Ishikawa (cell line): Measurements from ENCODE around the gene QSOX2.
A peak's percentile ranks its signal among the peaks of the same experiment; 100 is the strongest.

Experiments used
- CEBPB ChIP-seq: IDR thresholded peaks from 2 replicates; pipeline ENCODE4 v1.6.1; 2012
- CREB1 ChIP-seq: IDR thresholded peaks from 2 replicates; pipeline ENCODE4 v1.6.1; 2012; ENCODE audit warnings: low read depth
- EGR1 ChIP-seq: IDR thresholded peaks from 2 replicates; pipeline ENCODE4 v1.6.1; 2012
- EP300 ChIP-seq: IDR thresholded peaks from 2 replicates; pipeline ENCODE4 v1.6.1; 2012; ENCODE audit warnings: borderline replicate concordance
- FOXM1 ChIP-seq: IDR thresholded peaks from 2 replicates; pipeline ENCODE4 v1.6.1; 2012; ENCODE audit warnings: low read depth, borderline replicate concordance
- MAX ChIP-seq: IDR thresholded peaks from 2 replicates; pipeline ENCODE4 v1.6.1; 2012
- NFIC ChIP-seq: IDR thresholded peaks from 2 replicates; pipeline ENCODE4 v1.6.1; 2012
- RAD21 ChIP-seq: IDR thresholded peaks from 2 replicates; pipeline ENCODE4 v1.6.1; 2012; ENCODE audit warnings: low read depth
- TAF1 ChIP-seq: IDR thresholded peaks from 2 replicates; pipeline ENCODE4 v1.6.1; 2012; ENCODE audit warnings: low read depth, mild to moderate bottlenecking
- TCF12 ChIP-seq: IDR thresholded peaks from 2 replicates; pipeline ENCODE4 v1.6.1; 2012; ENCODE audit warnings: low read depth
- TEAD4 ChIP-seq: IDR thresholded peaks from 2 replicates; pipeline ENCODE4 v1.6.1; 2012
- USF1 ChIP-seq: IDR thresholded peaks from 2 replicates; pipeline ENCODE4 v1.6.1; 2012
- YY1 ChIP-seq: IDR thresholded peaks from 2 replicates; pipeline ENCODE4 v1.6.1; 2012; ENCODE audit warnings: low read depth
- ZBTB7A ChIP-seq: IDR thresholded peaks from 2 replicates; pipeline ENCODE4 v1.6.1; 2012; ENCODE audit warnings: low read depth
- TF ChIP-seq, protein P1 (sequence below): IDR thresholded peaks from 2 replicates; pipeline ENCODE4 v1.6.1; 2012; ENCODE audit warnings: low read depth, mild to moderate bottlenecking

QSOX2 gene

GRCh38 chr9:136282272-136282861 is 36.8 kb upstream of the QSOX2 start:
- TF ChIP-seq MAX (peak; percentile 67), FOXM1 (peak; percentile 95), ZBTB7A (peak; percentile 83), EGR1 (peak; percentile 64; the same call in 1 of the 2 replicates), TEAD4 (peak; percentile 98), YY1 (peak; percentile 59; the same call in 1 of the 2 replicates), TAF1 (no peak), CREB1 (no peak), EP300 (peak; percentile 98), NFIC (peak; percentile 96), RAD21 (0 out of 2 replicates have a peak, but pooled peaks have one; percentile 1), TCF12 (peak; percentile 100), CEBPB (0 out of 2 replicates have a peak, but pooled peaks have one; percentile 29), USF1 (no peak)

DNA sequence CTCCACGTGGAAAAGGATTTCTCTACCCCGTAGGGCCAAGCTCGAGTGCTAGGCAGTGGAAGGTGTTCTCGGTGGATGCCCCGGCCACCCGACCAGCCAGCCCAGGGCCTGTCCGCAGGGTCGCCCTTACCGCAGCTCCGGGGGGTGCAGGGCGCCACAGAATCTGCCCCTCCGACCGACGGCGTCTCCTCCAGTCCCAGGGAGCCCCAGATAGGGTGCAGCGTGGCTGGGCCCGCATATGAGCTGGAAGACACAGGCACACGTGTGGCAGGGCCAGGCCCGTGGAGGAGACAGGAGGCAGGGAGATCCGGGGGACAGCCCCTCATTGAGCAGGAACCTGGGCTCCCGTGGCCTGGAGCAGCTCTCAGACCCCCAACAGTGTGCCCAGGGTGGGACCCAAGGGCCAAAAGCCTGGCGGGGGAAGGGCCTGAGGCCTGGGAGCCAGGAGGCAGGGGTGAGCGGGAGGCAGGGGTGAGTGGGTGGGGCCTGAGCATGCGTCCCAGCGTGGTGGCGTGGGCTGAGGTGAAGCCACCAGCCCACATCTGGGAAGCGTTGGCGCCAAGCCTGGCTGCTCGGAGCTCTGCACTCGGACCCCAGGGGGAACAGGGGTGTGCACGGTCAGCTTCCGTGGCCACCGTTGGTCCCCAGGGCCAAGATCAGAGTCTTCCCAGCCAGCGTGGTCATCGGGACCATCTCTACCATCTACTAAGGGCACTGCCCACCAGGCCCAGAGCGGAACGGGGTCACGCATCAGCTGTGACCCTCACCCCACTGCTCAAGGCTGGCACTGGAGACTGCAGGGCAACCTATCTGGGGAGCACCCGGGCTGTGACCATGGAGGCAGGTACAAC is 36.0 kb upstream of the QSOX2 start:
- TF ChIP-seq, protein P1, sequence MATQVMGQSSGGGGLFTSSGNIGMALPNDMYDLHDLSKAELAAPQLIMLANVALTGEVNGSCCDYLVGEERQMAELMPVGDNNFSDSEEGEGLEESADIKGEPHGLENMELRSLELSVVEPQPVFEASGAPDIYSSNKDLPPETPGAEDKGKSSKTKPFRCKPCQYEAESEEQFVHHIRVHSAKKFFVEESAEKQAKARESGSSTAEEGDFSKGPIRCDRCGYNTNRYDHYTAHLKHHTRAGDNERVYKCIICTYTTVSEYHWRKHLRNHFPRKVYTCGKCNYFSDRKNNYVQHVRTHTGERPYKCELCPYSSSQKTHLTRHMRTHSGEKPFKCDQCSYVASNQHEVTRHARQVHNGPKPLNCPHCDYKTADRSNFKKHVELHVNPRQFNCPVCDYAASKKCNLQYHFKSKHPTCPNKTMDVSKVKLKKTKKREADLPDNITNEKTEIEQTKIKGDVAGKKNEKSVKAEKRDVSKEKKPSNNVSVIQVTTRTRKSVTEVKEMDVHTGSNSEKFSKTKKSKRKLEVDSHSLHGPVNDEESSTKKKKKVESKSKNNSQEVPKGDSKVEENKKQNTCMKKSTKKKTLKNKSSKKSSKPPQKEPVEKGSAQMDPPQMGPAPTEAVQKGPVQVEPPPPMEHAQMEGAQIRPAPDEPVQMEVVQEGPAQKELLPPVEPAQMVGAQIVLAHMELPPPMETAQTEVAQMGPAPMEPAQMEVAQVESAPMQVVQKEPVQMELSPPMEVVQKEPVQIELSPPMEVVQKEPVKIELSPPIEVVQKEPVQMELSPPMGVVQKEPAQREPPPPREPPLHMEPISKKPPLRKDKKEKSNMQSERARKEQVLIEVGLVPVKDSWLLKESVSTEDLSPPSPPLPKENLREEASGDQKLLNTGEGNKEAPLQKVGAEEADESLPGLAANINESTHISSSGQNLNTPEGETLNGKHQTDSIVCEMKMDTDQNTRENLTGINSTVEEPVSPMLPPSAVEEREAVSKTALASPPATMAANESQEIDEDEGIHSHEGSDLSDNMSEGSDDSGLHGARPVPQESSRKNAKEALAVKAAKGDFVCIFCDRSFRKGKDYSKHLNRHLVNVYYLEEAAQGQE = no peak
- TF ChIP-seq TCF12 (no peak), EP300 (no peak), ZBTB7A (no peak), MAX (no peak), FOXM1 (no peak), CREB1 (no peak), RAD21 (no peak), USF1 (no peak)

GRCh38 chr9:136280535-136281315 is 35.1 kb upstream of the QSOX2 start:
- TF ChIP-seq TCF12 (no peak), YY1 (no peak), TAF1 (no peak), USF1 (no peak), MAX (no peak), TEAD4 (no peak), ZBTB7A (no peak), EP300 (no peak), CEBPB (no peak), CREB1 (no peak), NFIC (no peak), RAD21 (no peak), FOXM1 (no peak), EGR1 (no peak)
- TF ChIP-seq, protein P1 = no peak

- TF ChIP-seq USF1 = no peak
- TF ChIP-seq TCF12 = no peak
- no peak for TF ChIP-seq TEAD4
- TF ChIP-seq CEBPB = no peak
- no peak for TF ChIP-seq EP300
- no peak for TF ChIP-seq TAF1
Observed at GRCh38 chr9:136279471-136279870, 33.9 kb upstream of the QSOX2 start.
